H1 (cell line): Measurements from ENCODE around the gene GFI1B. TPM values are rescaled to one million over a fixed set of nuclear protein-coding genes. Genes with fewer than 3 reads are reported as not detected.
A peak's percentile ranks its signal among the peaks of the same experiment; 100 is the strongest.

ENCODE experiments used
- CTCF ChIA-PET: fragments of 300-600 bp; sonication (Branson Sonifier 250); formaldehyde crosslinking; loops from one replicate; lab custom pipeline; 2021; ENCODE audit not compliant: partially characterized antibody; lab: Charles Lee
- POLR2A ChIA-PET: fragments of 300-600 bp; sonication (Branson Sonifier 250); formaldehyde crosslinking; loops from one replicate; lab custom pipeline; 2021; ENCODE audit warnings: inconsistent platforms; ENCODE audit not compliant: partially characterized antibody; lab: Charles Lee
- DNase-seq, 2 experiments: peaks; one replicate each; pipeline versions ENCODE4 v3.0.0 to v3.0.0-alpha.2; 2010 to 2022; ENCODE audit warnings: low spot score in 2 of 2, low read depth in 1 of 2, mixed read lengths in 1 of 2
- FAIRE-seq: peaks from 2 replicates; lab custom pipeline; 2011; peaks lifted over from hg19 to GRCh38; lab: Jason Lieb, UNC
- H2AFZ ChIP-seq: 2 replicates; pipeline ENCODE4 v1.8.1; 2012; ENCODE audit warnings: low read length, inconsistent platforms
- H2AK5ac ChIP-seq: 2 replicates; pipeline ENCODE4 v1.6.1; 2013; ENCODE audit warnings: low read depth, low read length
- H2BK120ac ChIP-seq: replicated peaks from 2 replicates; pipeline ENCODE3; 2013; ENCODE audit warnings: low read depth, low read length, inconsistent platforms
- H2BK12ac ChIP-seq: 2 replicates; pipeline ENCODE4 v1.6.1; 2013; ENCODE audit warnings: low read depth, low read length
- H2BK15ac ChIP-seq: 2 replicates; pipeline ENCODE4 v1.6.1; 2013; ENCODE audit warnings: low read length
- H2BK20ac ChIP-seq: 2 replicates; pipeline ENCODE4 v1.6.1; 2013; ENCODE audit warnings: low read length
- H2BK5ac ChIP-seq: 2 replicates; pipeline ENCODE4 v1.6.1; 2013; ENCODE audit warnings: low read depth, low read length
- H3K14ac ChIP-seq: 2 replicates; pipeline ENCODE4 v1.6.1; 2013; ENCODE audit warnings: inconsistent platforms; ENCODE audit not compliant: insufficient read length
- H3K18ac ChIP-seq: 2 replicates; pipeline ENCODE4 v1.6.1; 2013; ENCODE audit warnings: low read length; ENCODE audit errors: extremely low read depth
- H3K23ac ChIP-seq: 2 replicates; pipeline ENCODE4 v1.6.1; 2013; ENCODE audit warnings: inconsistent platforms; ENCODE audit not compliant: insufficient read length
- H3K23me2 ChIP-seq: 2 replicates; pipeline ENCODE4 v1.6.1; 2013; ENCODE audit warnings: low read depth, low read length
- H3K27ac ChIP-seq: 2 replicates; pipeline ENCODE4 v1.6.1; 2011; ENCODE audit warnings: low read depth, low read length, inconsistent platforms
- H3K27me3 ChIP-seq, 4 experiments: replicated peaks in 1 of 4; 1 replicate in 1 of 4; 2 replicates in 3 of 4; pipeline versions ENCODE4 v1.6.1 to v1.8.1; 2011 to 2013; ENCODE audit warnings: low read length in 3 of 4, mild to moderate bottlenecking in 3 of 4, inconsistent platforms in 2 of 4, mixed read lengths in 2 of 4, moderate library complexity in 1 of 4; ENCODE audit not compliant: control insufficient read depth in 3 of 4, insufficient read depth in 3 of 4; ENCODE audit errors: extremely low read depth in 1 of 4
- H3K36me3 ChIP-seq, 4 experiments: 2 replicates each; pipeline versions ENCODE4 v1.6.1 to v1.8.1; 2011 to 2013; ENCODE audit warnings: mild to moderate bottlenecking in 4 of 4, low read length in 3 of 4, moderate library complexity in 2 of 4, control low read depth in 1 of 4, inconsistent platforms in 1 of 4; ENCODE audit not compliant: insufficient read depth in 4 of 4, control insufficient read depth in 2 of 4
- H3K4ac ChIP-seq: replicated peaks from 2 replicates; pipeline ENCODE3; 2013; ENCODE audit warnings: low read length, low read depth, mixed read lengths, inconsistent platforms; ENCODE audit not compliant: insufficient read length
- H3K4me1 ChIP-seq, 4 experiments: replicated peaks in 1 of 4; 1 replicate in 1 of 4; 2 replicates in 3 of 4; pipeline versions ENCODE4 v1.6.1 to v1.8.1; 2011 to 2013; ENCODE audit warnings: low read length in 3 of 4, inconsistent platforms in 2 of 4, mixed read lengths in 1 of 4; ENCODE audit not compliant: insufficient read depth in 4 of 4, control insufficient read depth in 3 of 4
- H3K4me2 ChIP-seq, 2 experiments: 2 replicates each; pipeline versions ENCODE4 v1.6.1 to v1.8.1; 2011 to 2013; ENCODE audit warnings: low read depth in 2 of 2, low read length in 2 of 2, control low read depth in 1 of 2, inconsistent platforms in 1 of 2, mild to moderate bottlenecking in 1 of 2; ENCODE audit not compliant: insufficient read depth in 1 of 2
- H3K4me3 ChIP-seq, 4 experiments: fragments of 200-600, 300-600 bp in 1 of 4; sonication (generic), shearing (Covaris generic), sonication (Bioruptor Twin) in 1 of 4; 2 replicates each; pipeline versions ENCODE4 v1.5.1 to v1.8.1; 2011 to 2016; ENCODE audit warnings: low read length in 4 of 4, low read depth in 3 of 4, control low read depth in 2 of 4, inconsistent platforms in 2 of 4, mild to moderate bottlenecking in 2 of 4, mixed read lengths in 1 of 4, moderate library complexity in 1 of 4; ENCODE audit not compliant: insufficient read depth in 2 of 4; ENCODE audit errors: extremely low read depth in 1 of 4
- H3K56ac ChIP-seq: replicated peaks from 2 replicates; pipeline ENCODE3; 2013; ENCODE audit warnings: low read depth, mild to moderate bottlenecking, mixed read lengths, low read length, inconsistent platforms; ENCODE audit not compliant: insufficient read length
- H3K79me1 ChIP-seq: 2 replicates; pipeline ENCODE4 v1.6.1; 2013; ENCODE audit warnings: low read depth, low read length, control low read depth
- H3K79me2 ChIP-seq, 2 experiments: 2 replicates each; pipeline versions ENCODE4 v1.6.1 to v1.8.1; 2012 to 2013; ENCODE audit warnings: low read length in 2 of 2, mild to moderate bottlenecking in 2 of 2, inconsistent platforms in 1 of 2; ENCODE audit not compliant: insufficient read depth in 2 of 2, control insufficient read depth in 1 of 2
- H3K9ac ChIP-seq, 4 experiments: replicated peaks in 1 of 4; 1 replicate in 1 of 4; 2 replicates in 3 of 4; pipeline versions ENCODE4 v1.6.1 to v1.8.1; 2011 to 2013; ENCODE audit warnings: low read depth in 3 of 4, low read length in 3 of 4, control low read depth in 2 of 4, mild to moderate bottlenecking in 2 of 4, moderate library complexity in 2 of 4, inconsistent platforms in 1 of 4; ENCODE audit errors: extremely low read depth in 1 of 4
- H3K9me3 ChIP-seq, 2 experiments: 2 replicates each; pipeline versions ENCODE4 v1.6.1 to v1.8.1; 2012 to 2013; ENCODE audit warnings: mild to moderate bottlenecking in 2 of 2, moderate library complexity in 2 of 2, control low read depth in 1 of 2, inconsistent platforms in 1 of 2, low read depth in 1 of 2, low read length in 1 of 2, mixed read lengths in 1 of 2; ENCODE audit not compliant: insufficient read depth in 2 of 2
- H4K20me1 ChIP-seq, 2 experiments: replicated peaks in 1 of 2; 2 replicates each; pipeline versions ENCODE3 to v1.8.1; 2011 to 2013; ENCODE audit warnings: inconsistent platforms in 2 of 2, low read length in 2 of 2, mild to moderate bottlenecking in 1 of 2; ENCODE audit not compliant: insufficient read depth in 2 of 2, control insufficient read depth in 1 of 2
- H4K5ac ChIP-seq: 2 replicates; pipeline ENCODE4 v1.6.1; 2013; ENCODE audit warnings: low read length, low read depth, mixed read lengths, inconsistent platforms; ENCODE audit not compliant: insufficient read length
- H4K8ac ChIP-seq: 2 replicates; pipeline ENCODE4 v1.8.0; 2013; ENCODE audit warnings: mild to moderate bottlenecking, moderate library complexity, low read length, inconsistent platforms; ENCODE audit not compliant: insufficient read depth; ENCODE audit errors: extremely low read depth
- H4K91ac ChIP-seq: replicated peaks from 2 replicates; pipeline ENCODE3; 2013; ENCODE audit warnings: low read length, mixed read lengths, inconsistent platforms; ENCODE audit not compliant: insufficient read length
- KDM4A ChIP-seq: IDR thresholded peaks from one replicate; pipeline ENCODE4 v1.7.1; 2012; ENCODE audit warnings: low read depth, mild to moderate bottlenecking, moderate library complexity, low read length, inconsistent platforms; ENCODE audit not compliant: severe bottlenecking
- RBBP5 ChIP-seq: IDR thresholded peaks from 2 replicates; pipeline ENCODE4 v1.7.1; 2012; ENCODE audit warnings: low read depth, mild to moderate bottlenecking, inconsistent platforms, low read length, moderate library complexity, borderline replicate concordance
- SAP30 ChIP-seq: fragments of 300-600 bp; sonication (generic); IDR thresholded peaks from 2 replicates; pipeline ENCODE4 v1.7.1; 2012; ENCODE audit warnings: low read length, moderate library complexity, mild to moderate bottlenecking, inconsistent platforms; ENCODE audit not compliant: insufficient read depth, insufficient replicate concordance
- SP4 ChIP-seq: IDR thresholded peaks from 2 replicates; pipeline ENCODE4 v1.6.1; 2012; ENCODE audit warnings: low read length, inconsistent platforms
- WGBS, 2 experiments: shearing (Covaris generic) in 1 of 2; methylation state at CpG; one replicate each; pipeline versions ENCODE4 v1.1.6 to v1.1.7; 2013 to 2015; ENCODE audit warnings: low lambda C conversion rate in 2 of 2, mixed read lengths in 2 of 2, inconsistent platforms in 1 of 2, low coverage in 1 of 2, missing lambda C conversion rate in 1 of 2; ENCODE audit not compliant: insufficient replicate concordance in 2 of 2, insufficient coverage in 1 of 2, insufficient read length in 1 of 2; ENCODE audit errors: extremely low coverage in 1 of 2, missing lambda C conversion rate in 1 of 2; 5-methylcytosine and 5-hydroxymethylcytosine counted together
- polyA plus RNA-seq, 7 experiments: library from polyadenylated mRNA; depleted of rRNA in 3 of 7; stranded (reverse) in 5 of 7; unstranded in 2 of 7; fragments of >200 nt in 5 of 7; fragments of 200-250 nt in 2 of 7; gene quantifications; 1 replicate in 5 of 7; 2 replicates in 1 of 7; 4 replicates in 1 of 7; pipeline versions ENCODE4 v1.2.1 to v1.2.3, GENCODE V29; 2011 to 2013; ENCODE audit warnings: missing spikeins in 2 of 7, mixed read lengths in 2 of 7
- total RNA-seq: library from RNA; stranded (reverse); fragmentation: NEBNext Ultra II Directional; extraction: Animal tissue kit (Norgen Biotek cat#: 25700); gene quantifications from 2 replicates; pipeline ENCODE4 v1.2.1, GENCODE V29; 2021

Gene GFI1B
- total and polyA plus RNA-seq, 2 of the 8 experiments (the other 6 are each of a cell fraction or from before 2014, with no cell fraction given) = 0.09 to 0.11 TPM

DNA sequence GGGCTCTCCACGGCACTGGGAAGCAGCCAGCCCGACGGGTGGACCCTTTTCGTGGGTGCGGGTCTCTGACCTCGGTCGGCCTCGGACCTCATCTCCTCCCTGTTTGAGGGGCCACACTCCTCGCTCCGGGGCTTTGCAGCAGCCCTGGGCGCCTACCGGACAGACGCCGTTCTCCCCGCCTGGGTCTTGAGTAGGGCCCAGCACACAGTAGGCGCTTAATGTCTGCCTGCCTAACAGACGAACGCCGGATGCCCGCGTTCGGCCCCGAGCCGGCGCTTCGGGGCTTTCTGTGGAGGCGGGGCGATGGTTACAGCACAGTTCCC lies 51.5 kb downstream of the GFI1B start:
- Histone ChIP-seq H2BK5ac (no peak overlapping the region), H3K9me3 (no peaks in the 10 kb centered on the region), H3K23me2 (peaks cover 8% of the 10 kb centered on the region; the same call in 1 of the 2 replicates), H3K27ac (peak overlapping the region; percentile 47; the same call in 1 of the 2 replicates), H2AFZ (no peak overlapping the region), H3K4ac (no peak overlapping the region), H2BK12ac (no peak overlapping the region), H4K8ac (peak overlapping the region; percentile 81), H3K9ac (peak overlapping the region; percentile 34 to 69 (median 63)), H2BK15ac (no peak overlapping the region), H3K14ac (no peak overlapping the region), H4K5ac (no peak overlapping the region), H3K36me3 (peaks cover 0 to 5% (median 0%) of the 10 kb centered on the region in 4 experiments; a peak in 1 of 8 replicates), H2BK120ac (no peak overlapping the region), H3K79me1 (peaks cover 20% of the 10 kb centered on the region), H3K4me2 (peak overlapping the region; percentile 48 to 74), H3K79me2 (peaks cover 23 to 43% of the 10 kb centered on the region in 2 experiments), H4K91ac (no peak overlapping the region), H2BK20ac (no peak overlapping the region), H4K20me1 (peaks cover 5 to 14% of the 10 kb centered on the region in 2 experiments), H3K56ac (peak overlapping the region; percentile 26), H3K18ac (no peak overlapping the region), H3K4me1 (peaks cover 2 to 10% (median 5%) of the 10 kb centered on the region in 4 experiments; a peak in 6 of 7 replicates), H3K4me3 (peak overlapping the region; percentile 61 to 99 (median 96)), H3K27me3 (no peaks in the 10 kb centered on the region; a peak in 1 of 7 replicates), H2AK5ac (no peak overlapping the region), H3K23ac (no peak overlapping the region)
- POLR2A ChIA-PET = interaction anchor here (0.7 to 2.3 kb wide), 12 partner anchors 11 to 337 kb away, joined by 3 to 17 read pairs (median 3); no protein-coding TSS in a partner anchor
- FAIRE-seq = no peak
- WGBS, 2 experiments = 4% methylated on average over 24 of the region's 28 CpGs; no CpG with 5 or more reads in 1 of the 2 experiments
- TF ChIP-seq SP4 = no peak
- peak; percentile 16 for TF ChIP-seq KDM4A
- no peak for TF ChIP-seq RBBP5
- TF ChIP-seq SAP30 = peak; percentile 26
- no peak for DNase-seq
- CTCF ChIA-PET = interaction anchor here (1.1 to 6.9 kb wide), 6 partner anchors 7 to 117 kb away, joined by 3 to 44 read pairs (median 6); no protein-coding TSS in a partner anchor
